EH (cell line): ENCODE results near the gene WDR77.
A peak's percentile ranks its signal among the peaks of the same experiment; 100 is the strongest.

Experiments
- DNase-seq: peaks from one replicate; pipeline ENCODE4 v3.0.0-alpha.2; 2015; ENCODE audit warnings: low read depth

WDR77 gene

DNA sequence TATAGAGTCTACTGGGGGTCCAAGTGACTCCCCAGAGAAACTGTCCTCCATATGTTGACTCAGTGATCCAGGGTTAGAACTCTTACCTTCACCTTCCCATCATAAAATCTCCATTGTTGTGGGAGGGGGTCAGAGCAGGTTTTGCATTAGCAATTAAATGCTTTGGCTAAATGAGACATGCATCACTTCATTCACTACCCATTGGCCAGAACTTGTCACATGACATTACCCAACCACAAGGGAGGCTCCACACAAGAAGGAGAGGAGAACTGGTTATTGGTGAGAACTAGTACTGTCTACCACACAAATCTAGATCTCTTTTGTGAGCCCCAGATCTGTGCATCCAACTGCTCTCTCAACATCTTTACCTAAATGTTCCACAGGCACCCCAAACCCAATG, 20.5 kb upstream of the WDR77 start:
- no peak for DNase-seq

DNA sequence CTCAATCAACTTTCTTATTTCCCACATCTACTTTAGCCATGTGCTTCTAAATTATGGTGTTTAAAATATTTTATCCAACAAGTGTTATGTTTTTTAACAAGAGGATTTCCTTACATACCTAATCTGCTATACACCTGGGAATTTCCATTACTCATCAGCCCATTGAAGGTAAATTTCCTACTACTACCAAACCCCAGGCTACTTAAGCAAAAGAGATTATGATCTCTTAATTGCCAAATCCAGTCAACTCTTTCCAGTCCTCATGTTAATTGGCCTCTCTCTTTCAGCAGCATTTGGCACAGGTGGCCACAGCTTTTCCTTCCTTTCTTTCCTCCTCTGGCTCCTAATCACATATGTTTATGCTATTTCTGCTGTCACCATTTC, 19.7 kb upstream of the WDR77 start:
- DNase-seq: no peak

DNA sequence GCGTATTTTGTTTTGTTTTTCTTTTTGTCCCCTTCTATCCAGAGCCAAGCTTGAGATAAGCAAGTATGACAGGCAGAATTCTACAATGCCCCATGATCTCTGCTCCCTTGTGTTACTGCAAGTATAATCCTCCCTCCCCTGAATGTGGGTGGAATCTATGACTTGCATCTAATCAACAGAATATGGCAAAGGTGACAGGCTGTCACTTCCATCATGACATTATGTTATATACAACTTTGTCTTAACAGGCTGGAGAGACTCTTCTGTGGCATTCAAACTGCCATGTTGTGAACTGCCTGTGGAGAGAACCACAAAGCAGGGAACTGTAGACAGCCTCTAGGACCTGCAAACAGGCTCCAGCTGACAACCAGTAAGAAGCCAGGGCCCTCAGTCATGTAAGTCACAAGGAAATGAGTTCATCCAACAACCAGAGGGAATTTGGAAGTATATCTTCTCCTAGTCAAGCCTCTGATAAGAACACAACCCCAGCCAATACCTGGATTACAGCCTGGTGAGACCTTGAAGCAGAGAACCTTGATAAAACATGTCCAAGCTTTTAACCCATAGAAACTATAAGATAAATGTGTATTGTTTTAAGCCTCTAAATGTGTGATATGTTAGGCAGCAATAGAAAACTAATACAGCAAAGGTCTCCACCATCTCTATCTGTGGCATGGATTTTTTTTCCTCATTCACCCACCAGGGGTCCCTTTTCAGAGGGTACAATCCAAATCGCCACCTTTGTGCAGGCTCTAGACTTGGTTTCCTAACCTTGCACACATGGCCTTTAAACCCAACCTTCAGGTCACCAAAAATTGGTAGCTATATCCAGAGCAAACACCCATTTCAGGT, 19.0 kb upstream of the WDR77 start:
- no peak for DNase-seq

DNA sequence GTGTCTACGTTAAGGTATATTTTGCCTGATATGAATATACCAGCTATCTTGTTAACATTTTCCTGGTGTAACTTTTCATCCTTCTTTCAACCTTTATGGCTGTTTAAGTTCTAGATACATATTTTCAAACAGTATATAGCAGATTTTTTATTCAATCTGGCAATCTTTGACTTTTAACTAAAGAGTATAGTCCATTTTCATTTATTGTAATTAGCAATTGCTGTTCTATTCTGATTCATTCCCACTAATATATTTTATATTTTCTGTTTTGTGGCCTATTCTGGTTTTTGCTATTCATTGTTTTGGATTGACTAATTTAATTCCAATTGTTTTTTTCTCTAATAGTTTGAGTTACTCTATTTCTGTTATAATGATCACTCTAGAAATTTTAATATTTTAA, 17.4 kb upstream of the WDR77 start:
- DNase-seq: no peak

DNA sequence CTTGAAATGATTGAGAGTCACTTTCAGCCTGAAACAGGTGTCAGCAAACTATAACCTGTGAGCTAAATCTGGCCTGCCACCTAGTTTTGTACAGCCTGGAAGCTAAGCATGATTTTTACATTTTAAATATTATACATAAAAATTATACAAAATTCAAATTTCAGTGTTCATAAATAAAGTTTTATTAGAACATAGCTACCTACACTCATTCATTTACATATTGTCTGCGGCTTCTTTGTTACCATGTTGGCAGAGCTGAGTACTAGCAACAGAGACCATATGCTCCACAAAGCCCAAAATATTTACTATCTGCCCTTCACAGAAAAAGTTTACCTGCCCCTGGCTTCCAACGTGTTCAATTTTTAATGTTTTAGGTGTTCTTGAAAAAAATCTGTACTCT, 16.7 kb upstream of the WDR77 start:
- no peak for DNase-seq

DNA sequence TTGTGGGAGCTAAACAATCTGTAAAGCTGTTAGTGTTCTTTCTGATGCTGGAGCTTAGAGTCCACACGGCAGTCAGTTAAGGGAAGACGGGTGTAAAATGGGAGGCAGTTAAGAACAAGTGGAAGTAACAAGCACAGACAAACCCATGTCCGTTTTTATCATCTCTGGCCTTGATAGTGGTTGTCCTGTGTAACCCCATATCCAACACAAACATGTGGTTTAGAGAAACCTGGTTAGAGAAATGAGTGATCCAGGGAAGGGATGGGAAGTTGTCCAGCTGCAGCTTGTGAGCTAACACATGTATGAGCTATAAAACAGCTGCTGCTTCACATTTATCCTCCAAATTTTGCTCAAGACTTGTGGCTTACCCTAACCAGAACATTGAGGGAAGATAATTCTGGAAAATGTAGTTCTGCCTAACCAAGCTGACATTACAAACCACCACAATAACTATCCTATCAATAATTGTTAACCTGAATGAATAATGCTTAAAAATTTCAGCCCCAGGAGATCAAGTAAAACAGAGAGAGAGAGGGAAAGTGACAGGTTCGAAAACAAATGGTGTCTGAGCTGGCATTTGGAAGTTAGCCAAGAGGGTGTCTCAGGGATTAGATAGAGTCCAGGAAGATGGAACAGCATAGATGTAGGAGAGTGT, 14.1 kb upstream of the WDR77 start:
- DNase-seq: peak; percentile 14

DNA sequence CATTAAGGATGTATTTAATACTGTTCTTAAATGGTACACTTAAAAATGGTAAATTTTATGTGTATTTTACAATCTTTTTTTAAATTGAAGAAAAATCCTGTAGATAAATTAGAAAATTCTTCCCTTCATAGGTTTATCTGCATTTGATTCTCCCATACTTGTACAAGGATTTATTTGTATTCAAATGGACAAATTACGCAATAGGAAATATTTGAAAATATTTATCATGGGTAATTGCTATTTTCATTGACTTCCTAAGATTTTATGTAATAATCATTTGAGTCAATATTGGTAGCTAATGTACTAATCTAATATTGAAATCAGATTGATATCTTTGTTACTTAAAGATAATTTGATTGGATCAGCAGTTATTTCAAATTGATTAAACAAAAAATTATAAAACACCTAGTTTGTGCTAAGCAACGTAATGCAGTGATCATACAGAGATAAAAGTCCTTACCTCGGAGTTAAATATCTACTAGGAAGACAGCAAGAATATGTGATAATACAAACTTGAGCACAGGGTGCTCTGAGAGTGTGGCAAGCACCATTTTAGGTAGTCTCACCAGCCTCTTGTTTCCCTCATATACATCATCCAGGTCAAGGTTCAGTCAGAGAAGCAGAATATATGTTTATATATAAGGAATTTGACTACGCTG, 13.4 kb upstream of the WDR77 start:
- no peak for DNase-seq

DNA sequence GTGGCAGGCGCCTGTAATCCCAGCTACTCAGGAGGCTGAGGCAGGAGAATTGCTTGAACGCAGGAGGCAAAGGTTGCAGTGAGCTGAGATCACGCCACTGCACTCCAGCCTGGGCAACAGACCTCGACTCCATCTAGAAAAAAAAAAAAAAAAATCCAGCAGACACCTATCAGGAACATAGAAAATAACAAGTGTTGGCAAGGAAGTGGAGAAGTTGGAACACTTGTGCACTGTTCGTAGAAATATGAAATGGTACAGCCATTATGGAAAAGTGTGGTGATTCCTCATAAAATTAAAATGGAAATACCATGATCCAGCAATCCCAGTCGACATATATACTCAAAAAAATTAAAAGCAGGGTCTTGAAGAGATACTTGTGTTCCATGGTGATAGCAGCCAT, 12.7 kb upstream of the WDR77 start:
- DNase-seq: no peak

DNA sequence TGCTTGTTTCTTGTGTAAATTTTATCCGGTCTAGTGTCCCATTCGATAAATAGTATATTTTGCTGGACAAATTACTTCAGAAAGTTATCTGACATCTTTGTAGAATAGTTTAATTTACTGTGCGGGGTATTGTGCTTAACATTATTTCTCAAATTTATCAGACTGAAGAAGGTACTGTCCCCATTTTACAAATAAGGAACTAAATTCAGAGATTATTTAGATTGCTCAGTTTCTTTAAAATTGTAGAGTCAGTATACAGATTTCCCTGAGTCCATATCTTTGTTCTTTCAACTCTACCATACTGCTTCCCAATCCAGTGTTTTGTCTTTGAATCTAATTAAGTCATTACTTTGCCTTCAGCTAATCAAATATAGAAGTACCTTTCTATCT, 6.6 kb upstream of the WDR77 start:
- DNase-seq: no peak

DNA sequence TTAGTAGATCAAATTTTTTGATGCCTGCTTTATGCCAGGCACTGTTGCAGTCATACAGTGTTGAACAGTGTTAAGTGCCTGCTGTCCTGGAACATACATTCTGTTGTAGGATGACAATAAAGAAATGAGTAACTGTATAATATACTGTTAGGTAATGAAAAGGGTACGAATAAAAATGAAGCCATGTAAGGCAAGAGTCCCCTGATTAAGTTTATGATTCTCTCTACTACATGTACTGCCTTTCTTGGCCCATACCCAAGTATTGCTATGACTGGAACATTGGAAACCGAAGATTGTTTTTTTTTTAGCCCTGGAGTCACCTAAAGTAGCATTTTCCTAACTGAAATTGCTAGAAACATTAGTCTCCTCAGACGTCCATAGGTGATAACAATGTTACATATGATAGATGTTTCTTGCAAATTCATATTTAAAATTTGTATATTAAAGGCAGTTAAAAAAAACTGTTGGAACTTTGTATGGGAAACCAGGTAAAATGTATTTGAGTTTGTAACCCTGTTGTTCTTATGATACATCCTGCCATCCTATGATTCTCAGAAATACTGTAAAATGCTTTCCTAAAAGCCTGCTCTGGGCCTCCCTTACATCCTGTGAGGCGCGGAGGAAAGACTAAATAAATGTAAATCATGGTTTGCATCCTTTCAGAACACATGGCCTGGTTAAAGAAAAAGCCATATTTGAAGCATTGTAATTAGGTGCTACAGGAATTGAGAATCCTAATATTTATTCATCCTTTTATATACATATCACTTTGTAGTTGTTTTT, 6.0 kb upstream of the WDR77 start:
- DNase-seq: no peak

DNA sequence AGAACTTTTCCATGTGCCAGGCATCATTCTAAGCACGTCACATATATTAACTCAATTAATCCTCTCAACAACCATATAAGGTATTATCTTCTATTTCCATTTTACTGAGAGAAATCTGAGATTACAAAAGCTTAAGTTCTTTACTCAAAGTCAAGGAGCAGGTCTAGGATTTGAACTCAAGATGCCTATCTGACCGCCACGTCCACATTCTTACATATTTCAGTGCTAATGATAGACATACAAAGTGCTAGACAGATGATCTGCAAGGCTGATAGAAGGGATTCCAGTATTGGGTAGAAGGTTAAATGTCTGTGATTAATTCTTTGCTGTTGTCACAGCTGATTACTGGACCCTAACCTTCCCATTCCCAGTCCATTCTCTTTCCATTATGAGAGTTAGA, 4.7 kb upstream of the WDR77 start:
- DNase-seq: peak; percentile 18

DNA sequence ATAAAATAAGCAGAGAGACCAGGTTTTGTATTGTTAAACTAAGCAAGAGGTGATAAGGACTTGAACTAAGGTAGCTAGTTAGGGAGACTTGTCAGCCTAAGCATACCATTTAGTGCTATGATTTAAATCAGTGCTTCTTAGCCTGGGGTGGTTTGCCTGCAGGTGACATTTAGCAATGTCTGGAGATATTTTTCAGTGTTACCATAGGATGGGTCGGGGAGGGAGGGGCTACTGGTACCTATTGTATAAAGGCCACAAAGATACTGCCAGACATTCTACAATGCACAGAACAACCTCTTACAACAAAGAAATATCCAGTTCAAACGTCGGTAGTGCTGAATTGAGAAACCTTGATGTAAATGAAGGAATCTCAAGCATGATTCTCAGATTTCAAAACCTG, 3.5 kb upstream of the WDR77 start:
- DNase-seq: no peak

DNA sequence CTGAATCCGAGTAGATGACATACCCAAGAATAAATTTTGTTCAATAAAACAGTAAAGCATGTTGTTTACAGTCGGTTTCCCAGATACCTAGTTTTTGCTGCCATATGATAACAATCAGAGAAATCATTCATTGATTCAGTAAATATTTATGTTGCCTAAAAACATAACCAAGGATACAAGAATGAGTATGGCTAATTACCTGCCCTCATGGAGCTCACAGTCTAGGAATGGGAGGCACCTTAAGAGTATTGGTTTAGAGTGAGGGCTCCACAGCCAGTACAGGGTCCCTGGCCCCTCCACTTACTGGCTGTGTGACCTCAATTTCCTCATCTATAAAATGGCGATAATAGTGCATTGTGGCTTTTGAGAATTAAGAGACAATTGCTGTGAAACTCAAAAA, 1.1 kb upstream of the WDR77 start:
- no peak for DNase-seq

DNA sequence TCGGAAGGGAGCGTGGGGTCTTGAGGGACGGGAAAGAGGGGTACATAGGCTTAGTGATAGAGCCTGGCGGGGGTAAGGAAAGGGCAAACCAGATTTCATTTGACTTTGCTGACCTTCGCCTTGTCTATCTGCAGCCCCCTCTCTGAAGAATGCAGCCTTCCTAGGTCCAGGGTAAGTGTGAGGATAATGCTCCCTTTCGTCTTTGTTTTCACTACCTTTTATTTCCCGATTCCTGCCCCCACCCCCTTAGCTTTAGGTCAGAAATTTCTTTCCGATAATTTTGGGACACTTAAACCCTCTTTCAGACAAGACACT, 604 bp upstream of the WDR77 start:
- no peak for DNase-seq

DNA sequence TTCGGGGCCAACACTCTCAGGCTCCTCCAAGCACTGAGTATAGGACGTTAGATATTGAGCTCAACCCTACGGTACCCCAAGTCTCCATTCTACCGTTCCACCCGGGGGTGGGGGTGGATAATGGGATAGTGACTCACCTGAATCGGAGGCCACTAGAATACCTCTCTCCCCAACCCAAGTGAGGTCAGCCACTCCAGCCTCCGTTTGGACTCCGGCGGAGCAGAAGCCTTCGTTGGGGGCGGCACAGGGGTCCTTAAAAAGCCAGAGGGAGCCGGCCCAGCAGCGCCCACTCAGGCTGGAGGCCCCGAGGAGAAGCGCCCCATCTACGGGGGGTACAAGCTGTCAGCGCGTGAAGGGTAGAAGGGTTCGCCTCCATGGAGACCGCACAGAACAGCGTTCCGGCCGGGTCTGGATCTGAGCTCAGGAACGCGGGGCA, 556 bp downstream of the WDR77 start:
- no peak for DNase-seq

DNA sequence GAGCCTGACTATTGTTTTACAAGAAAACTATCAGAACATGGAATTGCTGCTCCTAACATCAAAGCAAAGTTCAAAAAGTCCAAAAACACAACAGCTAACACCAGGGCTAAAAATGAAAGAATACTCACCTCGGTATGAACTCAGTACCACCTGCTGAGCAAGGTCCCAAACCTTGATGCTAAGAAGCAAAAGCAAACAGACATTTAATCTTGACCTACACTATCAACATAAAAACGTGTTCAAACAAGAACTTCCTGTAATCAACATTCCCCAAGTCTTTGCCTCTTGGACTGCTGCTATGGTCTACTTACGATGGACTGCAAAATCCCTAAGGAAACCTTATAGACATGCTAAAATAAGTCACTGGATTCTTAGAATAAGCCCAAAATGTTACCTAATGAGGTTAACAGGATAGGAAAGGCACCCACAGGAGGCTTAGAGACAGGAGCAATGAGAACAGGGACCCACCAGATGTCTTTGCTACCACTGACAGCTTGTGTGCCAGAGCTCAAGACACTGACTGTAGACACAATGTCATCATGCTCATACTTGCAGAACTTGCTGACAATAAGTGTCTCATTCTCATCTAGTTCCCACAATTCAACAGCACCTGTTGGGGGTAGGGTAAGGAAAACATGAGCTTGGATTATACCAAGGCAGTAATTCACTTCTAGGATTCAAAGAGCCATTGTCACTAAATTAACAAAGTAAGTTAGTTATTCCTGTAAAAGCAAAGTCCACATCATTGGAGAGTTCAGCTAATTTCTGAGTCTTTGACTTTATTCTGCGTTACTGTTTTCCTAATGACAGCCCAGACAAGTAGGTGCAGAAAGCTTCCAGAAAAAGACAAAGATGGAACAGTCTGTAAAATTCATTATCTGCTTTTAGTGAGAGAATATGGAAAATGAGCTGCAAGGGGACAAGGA, 1.8 kb downstream of the WDR77 start:
- DNase-seq: no peak

DNA sequence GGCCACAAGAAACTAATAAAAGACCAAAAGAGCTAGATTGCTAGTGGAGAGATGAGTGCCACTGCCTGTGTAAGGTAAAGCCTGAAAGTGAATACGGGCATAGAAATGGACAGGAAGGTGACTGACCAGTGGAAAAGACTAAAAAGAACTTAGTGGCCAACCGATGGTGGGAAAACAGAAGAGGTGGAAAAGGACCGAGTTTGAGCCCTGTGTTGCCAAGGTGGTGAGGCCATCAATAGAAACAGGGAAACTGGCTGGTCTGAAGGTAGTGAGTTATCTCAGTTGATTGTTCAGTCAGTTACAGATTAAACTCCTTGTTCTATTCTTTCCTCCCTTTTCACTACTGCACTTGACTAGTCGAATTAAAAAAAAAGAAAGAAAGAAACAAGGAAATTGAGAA, 2.5 kb downstream of the WDR77 start:
- no peak for DNase-seq

DNA sequence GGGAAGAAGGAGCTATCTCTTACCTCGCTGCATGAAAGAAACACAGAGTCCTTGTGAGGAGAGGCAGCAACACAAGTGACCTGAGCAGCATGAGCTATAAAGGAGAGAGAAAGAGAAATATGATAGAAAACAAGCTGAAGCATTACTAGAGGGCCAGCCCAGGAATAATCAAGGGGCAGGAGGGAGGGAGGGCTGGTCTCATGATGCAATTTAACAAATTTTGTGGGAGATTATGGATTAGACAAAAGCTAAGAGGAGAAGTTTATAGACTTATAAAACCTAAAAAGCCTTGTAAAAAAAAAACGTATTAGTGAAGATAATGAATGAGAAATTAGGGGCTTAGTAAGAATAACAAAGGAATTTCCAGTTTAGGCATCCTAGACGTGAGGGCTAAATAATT, 5.0 kb downstream of the WDR77 start:
- no peak for DNase-seq

DNA sequence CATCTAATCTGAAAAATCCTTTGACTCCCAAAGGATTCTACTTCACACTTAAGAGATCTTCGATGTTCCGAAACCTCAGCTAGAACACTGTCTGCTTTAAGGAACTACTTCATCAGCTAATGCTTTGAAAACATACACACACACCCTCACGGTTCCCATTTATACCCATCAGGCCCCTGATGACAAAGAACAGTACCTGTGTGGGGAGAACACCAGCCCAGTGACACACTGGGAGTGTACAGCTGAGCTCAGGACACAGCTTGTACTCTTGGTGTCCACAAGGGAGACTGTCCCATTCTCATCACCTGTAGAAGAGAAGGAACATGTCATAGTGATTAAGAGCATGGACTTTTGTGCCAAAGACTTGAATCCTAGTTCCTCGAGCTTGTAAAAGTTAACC, 6.6 kb downstream of the WDR77 start:
- DNase-seq: no peak

DNA sequence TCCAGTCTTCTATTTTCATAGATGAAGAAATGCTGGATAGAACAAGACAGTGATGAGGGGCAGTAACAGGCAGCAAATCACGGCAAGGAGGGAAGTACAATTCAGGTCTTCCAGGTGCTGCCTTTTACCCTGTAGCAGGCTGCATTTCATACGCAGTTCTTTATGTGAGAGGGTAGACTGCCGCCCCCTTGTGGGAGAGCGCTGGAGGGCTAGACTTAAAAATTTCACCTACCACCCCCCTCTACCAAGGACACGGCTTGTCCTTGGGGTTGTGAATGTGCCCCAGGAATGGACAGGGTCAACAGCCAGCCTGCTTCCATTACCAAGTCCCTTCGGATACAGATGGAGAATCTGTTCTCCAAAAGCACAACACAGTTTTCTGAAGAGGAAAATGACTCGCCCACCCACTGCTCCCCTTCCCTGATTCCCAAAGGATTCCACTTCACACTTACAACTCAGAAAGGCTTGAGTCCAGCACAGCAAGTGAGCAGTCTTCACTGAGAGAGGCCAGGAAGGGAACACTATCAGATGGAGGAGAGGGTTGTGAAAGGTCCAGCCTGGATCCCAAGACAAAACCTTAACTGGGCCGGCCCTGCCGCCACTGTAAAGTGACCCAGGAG, 7.4 kb downstream of the WDR77 start:
- peak; percentile 14 for DNase-seq
